PC-9 (cell line): ENCODE data around the gene CPB1. TPM values are rescaled to one million over a fixed set of nuclear protein-coding genes. Genes with fewer than 3 reads are reported as not detected.

Experiments
- BruUV-seq: library from RNA; stranded (reverse); fragments of 400-500 nt; replicated peaks from 2 replicates; lab custom pipeline; 2021; lab: Mats Ljungman, UMichigan
- CTCF ChIA-PET: fragments of 300-600 bp; sonication (Branson Sonifier 250); formaldehyde crosslinking; loops from one replicate; lab custom pipeline; 2022; ENCODE audit warnings: antibody characterized with exemption; lab: Charles Lee
- POLR2A ChIA-PET: fragments of 300-600 bp; sonication (Branson Sonifier 250); formaldehyde crosslinking; loops from one replicate; lab custom pipeline; 2022; ENCODE audit warnings: antibody characterized with exemption; ENCODE audit not compliant: unreplicated experiment; lab: Charles Lee
- DNase-seq, 2 experiments: peaks; one replicate each; pipeline versions ENCODE4 v3.0.0 to v3.0.0-alpha.2; 2015 to 2022; ENCODE audit warnings: mixed read lengths in 1 of 2
- H2AFZ ChIP-seq: fragments of 200-600 bp; sonication (generic); 2 replicates; pipeline ENCODE4 v1.8.1; 2017; ENCODE audit warnings: antibody characterized with exemption
- H3F3A ChIP-seq: fragments of 200-600 bp; sonication (generic); 2 replicates; pipeline ENCODE4 v1.8.1; 2017; ENCODE audit warnings: antibody characterized with exemption, mild to moderate bottlenecking, low read depth; ENCODE audit not compliant: insufficient read depth
- H3K27ac ChIP-seq: fragments of 200-600 bp; sonication (generic); 2 replicates; pipeline ENCODE4 v1.6.1; 2016; ENCODE audit warnings: mixed run types
- H3K27me3 ChIP-seq: fragments of 200-600 bp; sonication (generic); 2 replicates; pipeline ENCODE4 v1.6.1; 2016; ENCODE audit warnings: low read depth, mixed run types; ENCODE audit not compliant: insufficient read depth
- H3K36me3 ChIP-seq: fragments of 200-600 bp; sonication (generic); 2 replicates; pipeline ENCODE4 v1.6.1; 2016; ENCODE audit warnings: low read depth, mixed run types
- H3K4me1 ChIP-seq: fragments of 200-600 bp; sonication (generic); replicated peaks from 2 replicates; pipeline ENCODE4 v1.6.1; 2016; ENCODE audit warnings: mixed run types; ENCODE audit not compliant: insufficient read depth
- H3K4me2 ChIP-seq: fragments of 200-600 bp; sonication (generic); 2 replicates; pipeline ENCODE4 v1.6.1; 2017; ENCODE audit warnings: mixed run types
- H3K4me3 ChIP-seq: fragments of 200-600 bp; sonication (generic); 2 replicates; pipeline ENCODE4 v1.6.1; 2016; ENCODE audit warnings: mixed run types
- H3K79me2 ChIP-seq: fragments of 200-600 bp; sonication (generic); 2 replicates; pipeline ENCODE4 v1.6.1; 2017; ENCODE audit warnings: low read depth, mixed run types
- H3K9me2 ChIP-seq: fragments of 200-600 bp; sonication (generic); 2 replicates; pipeline ENCODE4 v1.8.1; 2017; ENCODE audit warnings: mild to moderate bottlenecking; ENCODE audit not compliant: insufficient read depth
- H3K9me3 ChIP-seq: fragments of 200-600 bp; sonication (generic); 2 replicates; pipeline ENCODE4 v1.8.1; 2016; ENCODE audit warnings: low read depth; ENCODE audit not compliant: insufficient read depth
- H4K20me1 ChIP-seq: fragments of 200-600 bp; sonication (generic); 2 replicates; pipeline ENCODE4 v1.8.1; 2017; ENCODE audit not compliant: insufficient read depth
- CTCF ChIP-seq: fragments of 200-600 bp; sonication (generic); conservative IDR thresholded peaks from 2 replicates; pipeline ENCODE4 v1.6.1; 2017; ENCODE audit warnings: mixed run types, antibody characterized with exemption, mild to moderate bottlenecking, moderate library complexity
- EZH2 ChIP-seq: fragments of 200-600 bp; sonication (generic); IDR thresholded peaks from 2 replicates; pipeline ENCODE4 v1.8.0; 2017; ENCODE audit warnings: antibody characterized with exemption, low read depth
- intact Hi-C: fragments of 100-400 bp; cut with micrococcal nuclease; formaldehyde crosslinking; loops from one replicate; pipeline ENCODE4 v1.10.0; 2022; ENCODE audit not compliant: unreplicated experiment
- total RNA-seq: library from RNA; stranded (reverse); gene quantifications from 2 replicates; pipeline ENCODE4 v1.2.3, GENCODE V29; 2021

Gene CPB1
- total RNA-seq, 1 experiment from 2014 or later, result not detected

DNA sequence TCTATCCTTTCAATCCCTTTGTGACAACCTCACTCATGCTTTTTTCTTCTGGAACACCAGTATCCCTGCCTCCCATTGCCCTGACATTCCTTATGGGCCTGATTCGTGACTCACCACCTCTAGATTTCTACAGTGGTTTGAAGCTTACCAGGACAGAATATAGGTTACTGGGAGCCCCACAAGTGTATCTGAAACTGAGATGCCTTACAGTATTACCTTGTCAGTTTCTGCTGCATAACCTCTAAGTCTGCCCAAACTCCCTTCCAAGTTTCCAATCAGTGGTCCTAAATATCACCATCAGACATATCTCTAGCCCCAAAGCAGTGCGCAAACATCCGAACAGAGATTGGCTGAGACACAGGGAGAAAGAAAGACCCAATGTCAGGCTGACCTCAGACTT lies 5.6 kb downstream of the CPB1 start:
- intact Hi-C loops, result no loop called here
- TF ChIP-seq EZH2 (no peak), CTCF (no peak)
- Histone ChIP-seq H3F3A (no peaks in the 10 kb centered on the region), H3K9me2 (no peaks in the 10 kb centered on the region; the same call in 1 of the 2 replicates), H4K20me1 (no peaks in the 10 kb centered on the region), H3K79me2 (no peaks in the 10 kb centered on the region), H3K4me3 (no peak overlapping the region), H3K4me2 (no peak overlapping the region), H3K9me3 (no peaks in the 10 kb centered on the region), H3K27ac (no peak overlapping the region), H2AFZ (no peak overlapping the region), H3K36me3 (no peaks in the 10 kb centered on the region), H3K4me1 (no peaks in the 10 kb centered on the region), H3K27me3 (no peaks in the 10 kb centered on the region)
- CTCF ChIA-PET, result no interaction called here
- no TSS peak for BruUV-seq
- POLR2A ChIA-PET, result no interaction called here
- no peak for DNase-seq

DNA sequence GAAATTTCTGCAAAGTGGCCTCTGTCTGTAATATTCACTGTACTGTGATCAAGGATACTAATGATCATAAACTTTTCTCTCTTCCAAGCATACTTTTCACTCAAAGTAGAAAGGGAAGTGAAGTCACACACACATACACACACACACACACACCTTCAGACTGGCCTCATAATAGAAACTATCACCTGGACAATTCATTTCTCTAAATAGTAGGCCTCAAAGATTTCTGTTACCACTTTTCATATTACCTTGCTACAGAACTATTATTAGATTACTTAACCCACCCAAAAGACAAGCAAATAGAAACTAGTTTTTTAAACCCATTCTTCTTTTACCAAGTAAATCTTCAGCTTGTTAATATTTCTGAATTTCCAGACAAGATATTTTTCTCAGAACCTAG lies 12.2 kb downstream of the CPB1 start:
- Histone ChIP-seq H3F3A (no peaks in the 10 kb centered on the region), H3K4me3 (no peak overlapping the region), H3K36me3 (no peaks in the 10 kb centered on the region), H3K4me1 (no peaks in the 10 kb centered on the region), H3K79me2 (no peaks in the 10 kb centered on the region), H3K9me3 (no peaks in the 10 kb centered on the region), H2AFZ (no peak overlapping the region), H4K20me1 (no peaks in the 10 kb centered on the region), H3K9me2 (no peaks in the 10 kb centered on the region; the same call in 1 of the 2 replicates), H3K4me2 (no peak overlapping the region), H3K27ac (no peak overlapping the region), H3K27me3 (no peaks in the 10 kb centered on the region)
- intact Hi-C loops, result no loop called here
- BruUV-seq, result no TSS peak
- TF ChIP-seq CTCF (no peak), EZH2 (no peak)
- DNase-seq, result no peak
- CTCF ChIA-PET, result no interaction called here
- POLR2A ChIA-PET, result no interaction called here

DNA sequence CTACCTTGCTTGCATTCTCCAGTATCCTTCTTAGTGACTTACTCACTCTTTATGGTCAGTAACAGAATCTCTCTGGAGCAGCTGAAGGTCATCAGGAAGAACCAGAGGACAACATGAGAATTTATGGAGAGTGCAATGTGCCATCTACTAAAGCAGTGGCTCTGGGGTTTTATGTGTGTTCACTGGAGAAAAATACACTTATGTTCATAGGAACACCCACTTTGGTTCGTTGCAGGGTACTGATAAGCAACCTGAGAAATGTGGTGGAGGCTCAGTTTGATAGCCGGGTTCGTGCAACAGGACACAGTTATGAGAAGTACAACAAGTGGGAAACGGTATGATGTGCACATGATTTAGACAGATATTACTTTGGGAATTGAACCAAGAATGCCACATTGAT lies 12.8 kb downstream of the CPB1 start:
- ChIA-PET CTCF (no interaction called here), POLR2A (no interaction called here)
- H3K9me2 ChIP-seq, result no peaks in the 10 kb centered on the region
- no peak overlapping the region for H3K27ac ChIP-seq
- no peaks in the 10 kb centered on the region for H3K4me1 ChIP-seq
- no peaks in the 10 kb centered on the region for H3K79me2 ChIP-seq
- no peak for DNase-seq
- no TSS peak for BruUV-seq
- H2AFZ ChIP-seq, result no peak overlapping the region
- TF ChIP-seq EZH2 (no peak), CTCF (no peak)
- no peaks in the 10 kb centered on the region for H3F3A ChIP-seq
- no peaks in the 10 kb centered on the region for H4K20me1 ChIP-seq
- no peaks in the 10 kb centered on the region for H3K36me3 ChIP-seq
- no peaks in the 10 kb centered on the region for H3K9me3 ChIP-seq
- H3K4me3 ChIP-seq, result no peak overlapping the region
- intact Hi-C loops, result no loop called here
- H3K27me3 ChIP-seq, result no peaks in the 10 kb centered on the region
- no peak overlapping the region for H3K4me2 ChIP-seq
